Measurements from ENCODE around the gene ADGRG6.
"Not testable (repeated sequence)": the region's sequence is repeated elsewhere in the genome, so short reads cannot be mapped to it uniquely, and the experiment has no call there.

Gene ADGRG6

DNA sequence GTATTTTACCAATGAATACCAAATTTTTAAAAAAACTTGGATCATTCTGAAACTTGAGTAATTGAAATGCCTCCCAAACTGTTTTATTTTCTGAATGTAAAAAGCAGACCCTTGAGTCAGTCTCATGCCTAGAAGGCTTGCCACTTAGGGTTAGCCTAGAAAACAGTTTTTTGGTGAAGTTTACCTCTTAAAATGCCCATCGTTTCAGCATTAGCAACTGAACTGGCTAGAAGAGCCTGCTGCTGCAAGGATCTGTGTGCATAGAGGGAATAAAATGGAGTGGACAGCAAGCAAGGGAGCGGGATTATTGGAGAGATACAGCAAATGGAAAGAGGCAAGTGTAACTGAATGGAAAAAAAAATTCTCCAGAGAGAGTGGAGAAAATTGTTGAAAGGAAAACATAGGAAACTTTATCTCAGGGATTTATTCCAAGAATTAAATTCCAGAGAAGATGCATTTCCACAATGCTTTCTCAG lies 40.1 kb downstream of the ADGRG6 start:
- H3K27ac ChIP-seq, result no peak overlapping the region
- DNase-seq (ENCODE audit: low read depth, low spot score), result no peak

GRCh38 chr6:142342986-142343385 lies 41.2 kb downstream of the ADGRG6 start:
- DNase-seq (ENCODE audit: low read depth, low spot score), result no peak
- no peak overlapping the region for H3K27ac ChIP-seq

DNA sequence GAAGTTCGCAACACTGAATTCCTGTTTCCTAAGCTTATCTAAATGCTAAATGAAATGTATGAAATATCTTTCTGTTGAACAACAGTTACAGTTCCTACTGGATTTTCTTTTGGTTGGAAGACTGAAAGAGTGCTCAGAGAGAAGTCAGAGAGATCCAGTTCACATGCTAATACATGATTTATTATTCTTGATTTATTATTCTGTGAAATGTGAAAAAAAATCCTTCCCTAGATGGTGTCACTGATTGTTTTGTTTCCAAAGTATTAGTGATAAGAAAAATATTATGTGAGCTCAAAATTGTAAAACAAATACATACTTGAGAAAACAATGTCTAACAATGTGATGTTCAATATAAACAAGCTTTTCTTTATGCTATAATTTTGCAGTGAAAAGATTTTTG lies 42.1 kb downstream of the ADGRG6 start:
- DNase-seq (ENCODE audit: low read depth, low spot score), result no peak
- no peak overlapping the region for H3K27ac ChIP-seq

DNA sequence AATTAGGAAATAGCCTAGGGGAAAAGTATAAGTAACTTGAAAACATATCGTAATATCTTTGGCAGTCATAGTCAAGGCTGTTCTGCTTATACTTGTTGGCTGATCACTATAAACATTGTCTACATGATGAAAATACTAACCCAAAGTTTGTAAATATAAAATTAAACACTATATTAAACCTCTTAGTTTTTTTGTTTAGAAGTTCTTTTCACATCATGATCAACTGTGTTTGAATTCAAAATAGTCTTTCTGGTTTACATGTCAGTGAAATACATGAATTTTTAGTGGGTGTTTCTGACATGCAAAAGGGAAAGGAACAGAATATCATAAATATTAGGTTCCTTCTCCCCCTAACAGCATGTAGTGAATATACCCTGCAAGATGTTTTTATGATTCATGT lies 43.5 kb downstream of the ADGRG6 start:
- DNase-seq (ENCODE audit: low read depth, low spot score), result no peak
- H3K27ac ChIP-seq, result no peak overlapping the region

GRCh38 chr6:142346166-142346565 lies 44.4 kb downstream of the ADGRG6 start:
- not testable (repeated sequence) for H3K27ac ChIP-seq; DNase-seq (ENCODE audit: low read depth, low spot score)

GRCh38 chr6:142349215-142349823 lies 47.5 kb downstream of the ADGRG6 start:
- no peak for DNase-seq (ENCODE audit: low read depth, low spot score)

DNA sequence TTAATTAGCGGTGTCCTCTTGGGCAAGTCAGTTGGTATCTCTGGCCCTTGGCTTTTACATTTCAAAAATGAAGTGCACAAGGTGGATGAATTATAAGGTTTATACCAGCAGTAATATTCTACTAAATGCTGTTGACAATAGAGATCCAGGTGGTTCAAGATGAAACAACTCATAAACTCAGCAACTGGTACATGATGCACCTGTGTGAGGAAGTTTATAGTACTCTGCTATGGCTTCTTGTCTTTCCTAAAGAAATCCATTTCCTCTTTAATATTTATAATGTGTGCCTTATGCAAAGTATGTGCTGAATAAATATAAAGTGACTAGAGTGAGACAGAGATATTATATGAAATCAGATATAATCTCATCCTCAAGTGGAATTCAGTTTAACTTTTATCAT lies 48.5 kb downstream of the ADGRG6 start:
- no peak overlapping the region for H3K27ac ChIP-seq
- DNase-seq (ENCODE audit: low read depth, low spot score), result no peak

More at GRCh38 chr6:142349215-142349823, 47.5 kb downstream of the ADGRG6 start:
- no peak overlapping the region for H3K27ac ChIP-seq

DNA sequence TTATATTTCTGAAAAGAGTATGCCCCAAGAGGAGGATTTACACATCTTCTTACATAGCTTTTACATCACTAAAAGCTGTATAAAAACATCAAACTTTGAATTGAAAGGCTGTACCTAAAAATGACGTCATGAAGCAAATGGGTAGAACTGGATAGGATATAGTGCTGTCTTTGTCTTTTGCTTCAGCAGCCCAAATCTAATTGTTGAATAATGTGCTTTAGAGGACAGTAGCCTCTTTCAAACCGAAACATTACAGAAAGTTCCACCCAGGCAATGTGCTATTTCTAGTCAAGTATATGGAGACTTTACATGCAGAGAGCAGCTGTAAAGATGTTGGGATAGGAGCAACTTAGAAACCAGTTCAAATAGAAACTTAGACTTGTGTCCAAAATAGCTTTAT lies 51.9 kb downstream of the ADGRG6 start:
- DNase-seq (ENCODE audit: low read depth, low spot score), result no peak
- H3K27ac ChIP-seq, result no peak overlapping the region

DNA sequence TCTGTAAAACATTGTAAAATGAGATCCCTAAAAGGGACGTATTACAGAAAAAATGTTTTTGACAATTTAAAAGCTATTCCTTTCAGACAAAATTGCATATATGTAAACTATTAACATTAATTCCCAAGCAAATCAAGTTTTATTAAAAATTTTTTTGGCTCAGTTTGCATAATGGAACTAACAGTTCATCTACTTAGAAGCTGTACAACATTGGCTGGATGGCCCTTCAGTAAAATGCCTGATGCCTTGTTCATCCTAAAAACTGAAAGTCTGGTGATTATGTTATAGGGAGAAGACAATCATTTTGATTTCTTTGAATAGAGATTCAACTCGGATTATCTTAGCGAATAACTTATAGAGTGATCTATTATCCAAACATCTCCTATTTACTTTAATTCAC lies 52.8 kb downstream of the ADGRG6 start:
- no peak overlapping the region for H3K27ac ChIP-seq
- DNase-seq (ENCODE audit: low read depth, low spot score), result no peak

GRCh38 chr6:142355520-142356174 lies 53.8 kb downstream of the ADGRG6 start:
- no peak for DNase-seq (ENCODE audit: low read depth, low spot score)
- H3K27ac ChIP-seq, result no peak overlapping the region

DNA sequence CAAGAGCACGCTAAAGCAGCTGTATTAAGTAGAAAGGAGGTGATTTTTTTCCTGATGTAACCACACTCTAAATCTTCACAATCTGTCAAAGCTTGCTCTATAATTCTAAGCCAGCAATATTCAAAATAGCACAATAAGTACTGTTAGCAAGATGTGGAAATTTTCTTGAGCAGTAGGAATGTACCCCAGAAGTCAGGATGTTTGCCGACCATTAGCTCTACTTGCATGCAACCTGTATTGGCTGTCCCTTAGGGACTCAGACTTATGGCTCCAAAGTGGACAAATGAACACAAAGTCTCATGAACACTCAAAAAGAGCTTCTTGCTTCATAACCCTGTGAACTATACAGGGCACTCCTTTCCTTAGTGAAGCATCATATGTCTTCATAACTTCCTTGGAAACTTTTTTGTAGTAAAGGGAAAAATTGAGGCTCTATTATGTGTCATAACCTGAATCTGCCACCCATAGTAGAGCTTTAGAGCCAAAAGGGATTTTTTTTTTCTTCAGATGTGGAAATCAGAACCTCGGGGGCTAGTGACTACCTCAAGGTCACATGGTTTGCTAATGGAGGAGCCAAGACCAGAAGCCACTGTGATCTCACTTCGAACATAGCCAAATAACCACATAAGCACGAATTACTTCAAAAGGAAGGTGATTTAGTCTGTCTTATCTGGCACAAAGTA lies 54.5 kb downstream of the ADGRG6 start:
- H3K27ac ChIP-seq, result no peak overlapping the region
- no peak for DNase-seq (ENCODE audit: low read depth, low spot score)

GRCh38 chr6:142356884-142357225 lies 55.0 kb downstream of the ADGRG6 start:
- DNase-seq (ENCODE audit: low read depth, low spot score), result no peak
- no peak overlapping the region for H3K27ac ChIP-seq

DNA sequence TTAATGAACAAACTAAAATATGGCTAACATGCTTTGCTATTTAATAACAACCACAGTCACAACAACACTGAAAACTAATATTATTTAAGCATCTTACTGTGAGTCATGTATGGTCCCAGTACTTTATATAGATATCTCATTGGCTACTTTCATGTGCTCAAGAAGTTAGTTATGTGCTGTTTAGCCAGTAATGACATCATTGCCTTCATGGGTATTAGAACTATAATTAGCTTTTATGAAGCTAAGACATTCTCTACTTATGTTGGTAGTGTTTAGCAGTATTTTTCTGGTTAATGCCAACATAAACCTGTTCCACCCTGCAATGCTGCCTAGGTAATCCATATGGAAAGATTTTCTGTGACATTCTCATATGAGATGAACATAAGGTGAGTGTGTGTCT lies 56.1 kb downstream of the ADGRG6 start:
- H3K27ac ChIP-seq, result no peak overlapping the region
- no peak for DNase-seq (ENCODE audit: low read depth, low spot score)

DNA sequence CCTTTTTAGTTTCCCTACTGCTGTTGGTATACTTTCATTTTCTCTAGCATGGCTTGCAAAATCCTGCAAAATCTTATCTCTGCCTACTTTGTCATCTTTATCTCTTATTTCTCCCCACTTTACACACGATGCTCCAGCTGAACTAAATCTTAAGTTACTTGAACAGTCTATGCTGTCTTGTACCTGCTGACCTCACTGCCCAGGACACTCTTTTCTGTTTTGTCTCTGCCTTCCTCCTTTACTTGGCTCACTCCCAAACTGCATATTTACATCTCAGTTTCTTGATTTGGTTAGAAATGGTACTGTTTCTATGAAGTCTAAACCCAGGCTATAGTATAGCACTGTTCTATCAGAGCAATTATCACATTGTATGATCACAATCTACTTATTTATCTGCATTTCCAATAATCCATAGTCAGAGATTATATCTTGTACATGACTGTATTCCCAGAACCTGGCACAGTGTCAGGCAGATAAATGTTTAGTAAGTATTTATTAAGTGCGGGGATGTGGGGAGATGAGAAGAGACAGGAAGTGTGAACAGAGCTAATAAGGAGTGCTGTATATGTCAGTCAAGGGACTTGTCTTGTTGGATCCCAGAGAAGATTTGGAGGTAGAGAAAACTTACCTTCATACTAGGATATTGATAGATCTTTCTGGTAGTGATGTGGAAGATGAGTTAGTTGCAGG lies 57.6 kb downstream of the ADGRG6 start:
- DNase-seq (ENCODE audit: low read depth, low spot score), result no peak
- H3K27ac ChIP-seq, result no peak overlapping the region

DNA sequence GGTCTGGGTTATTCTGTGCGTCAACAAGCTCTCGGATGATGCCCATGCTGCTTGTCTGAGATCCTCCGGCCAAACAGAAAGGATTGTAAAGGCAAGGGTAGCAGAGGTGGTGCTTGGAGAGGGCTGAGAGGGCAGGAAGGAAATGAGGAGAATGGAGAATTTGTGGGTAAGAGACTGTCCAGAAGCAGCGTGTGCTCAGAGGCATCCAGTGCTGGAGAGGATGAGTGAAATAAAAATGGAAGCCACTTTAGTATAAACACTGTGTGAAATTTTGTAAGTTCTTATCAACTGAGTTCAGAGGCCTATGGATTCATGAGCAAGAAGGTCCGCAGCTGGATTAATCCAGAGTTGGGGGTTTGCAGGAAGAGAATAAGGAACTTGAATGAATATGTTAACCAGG lies 59.5 kb downstream of the ADGRG6 start:
- no peak for DNase-seq (ENCODE audit: low read depth, low spot score)
- peak overlapping the region; percentile 44 for H3K27ac ChIP-seq

- DNase-seq (ENCODE audit: low read depth, low spot score), result peak; percentile 90
- H3K27ac ChIP-seq, result peak overlapping the region; percentile 44
Observed at GRCh38 chr6:142361779-142362750, 60.3 kb downstream of the ADGRG6 start.

DNA sequence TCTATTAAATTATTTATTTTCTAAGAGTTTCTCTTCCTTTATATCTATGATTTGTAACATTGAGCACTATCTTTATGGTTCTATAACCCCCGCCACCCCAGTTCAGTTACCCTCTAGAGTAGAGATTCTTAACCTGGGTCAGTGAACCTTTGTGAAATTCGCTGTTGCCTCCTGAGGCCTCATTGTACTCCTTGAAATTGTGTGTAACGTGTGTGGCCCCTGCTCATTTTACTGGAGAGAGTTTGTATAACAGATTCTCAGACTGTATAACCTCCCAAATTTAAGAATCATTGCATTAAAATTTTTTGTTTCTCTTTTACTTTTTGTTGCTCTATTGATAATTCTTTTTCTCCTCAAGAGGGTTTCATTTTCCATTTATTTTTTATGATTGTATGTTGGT lies 65.3 kb downstream of the ADGRG6 start:
- no peak overlapping the region for H3K27ac ChIP-seq
- no peak for DNase-seq (ENCODE audit: low read depth, low spot score)

- DNase-seq (ENCODE audit: low read depth, low spot score), result no peak
- H3K27ac ChIP-seq, result no peak overlapping the region
Observed at GRCh38 chr6:142367501-142368018, 65.8 kb downstream of the ADGRG6 start.

- DNase-seq (ENCODE audit: low read depth, low spot score), result no peak
- no peak overlapping the region for H3K27ac ChIP-seq
Observed at GRCh38 chr6:142369266-142369665, 67.5 kb downstream of the ADGRG6 start.

DNA sequence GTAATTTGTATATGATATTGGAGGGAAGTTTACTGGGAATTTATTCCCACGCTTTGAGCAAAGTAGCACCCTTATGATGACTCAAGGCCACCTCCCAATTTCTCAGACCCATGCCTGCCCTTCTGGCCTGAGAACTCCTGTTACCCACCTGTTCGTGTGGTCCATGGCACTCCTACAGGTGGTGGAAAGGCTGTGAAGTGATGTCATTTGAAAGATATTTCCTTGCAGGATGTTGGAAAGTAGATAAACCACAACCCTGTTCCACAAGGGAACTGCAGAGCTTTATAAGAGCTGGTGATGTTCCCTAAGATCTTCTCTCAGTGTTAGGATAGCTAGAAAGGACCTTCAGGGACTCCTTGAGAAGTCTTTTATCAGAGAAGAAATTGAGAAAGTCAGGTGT lies 70.5 kb downstream of the ADGRG6 start:
- peak overlapping the region; percentile 80 for H3K27ac ChIP-seq
- DNase-seq (ENCODE audit: low read depth, low spot score), result peak; percentile 79

All from epithelial cell of prostate (primary cell).